WI38 (cell line): ENCODE data around the gene SERPINA6.

ENCODE experiments used
- H3K4me3 ChIP-seq: 2 replicates; pipeline ENCODE4 v1.5.1; 2011; ENCODE audit warnings: low read depth, mild to moderate bottlenecking, control low read depth, low read length
- TF ChIP-seq, protein P1 (sequence below): IDR thresholded peaks from 2 replicates; pipeline ENCODE4 v1.5.1; 2012; ENCODE audit warnings: low read depth, mild to moderate bottlenecking, control low read depth, low read length

The SERPINA6 gene

DNA sequence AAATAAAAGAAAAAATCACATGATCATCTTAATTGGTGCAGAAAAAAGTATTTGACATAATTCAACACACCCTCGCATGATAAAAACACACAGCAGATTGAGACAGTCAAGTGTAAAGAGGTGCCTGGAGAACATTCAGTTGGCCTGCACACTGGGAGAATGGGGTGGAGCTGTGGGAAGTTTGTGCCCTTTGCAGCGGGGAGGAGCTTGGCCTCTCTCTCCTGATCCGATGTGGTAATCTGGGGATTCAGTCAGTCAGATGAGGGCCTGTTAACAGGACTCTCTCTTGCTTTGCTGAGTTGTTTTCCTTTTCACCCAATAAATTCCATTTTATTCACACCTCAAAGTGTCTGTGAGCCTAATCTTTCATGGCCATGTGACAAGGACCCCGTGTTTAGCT, 5.9 kb downstream of the SERPINA6 start:
- TF ChIP-seq, protein P1, sequence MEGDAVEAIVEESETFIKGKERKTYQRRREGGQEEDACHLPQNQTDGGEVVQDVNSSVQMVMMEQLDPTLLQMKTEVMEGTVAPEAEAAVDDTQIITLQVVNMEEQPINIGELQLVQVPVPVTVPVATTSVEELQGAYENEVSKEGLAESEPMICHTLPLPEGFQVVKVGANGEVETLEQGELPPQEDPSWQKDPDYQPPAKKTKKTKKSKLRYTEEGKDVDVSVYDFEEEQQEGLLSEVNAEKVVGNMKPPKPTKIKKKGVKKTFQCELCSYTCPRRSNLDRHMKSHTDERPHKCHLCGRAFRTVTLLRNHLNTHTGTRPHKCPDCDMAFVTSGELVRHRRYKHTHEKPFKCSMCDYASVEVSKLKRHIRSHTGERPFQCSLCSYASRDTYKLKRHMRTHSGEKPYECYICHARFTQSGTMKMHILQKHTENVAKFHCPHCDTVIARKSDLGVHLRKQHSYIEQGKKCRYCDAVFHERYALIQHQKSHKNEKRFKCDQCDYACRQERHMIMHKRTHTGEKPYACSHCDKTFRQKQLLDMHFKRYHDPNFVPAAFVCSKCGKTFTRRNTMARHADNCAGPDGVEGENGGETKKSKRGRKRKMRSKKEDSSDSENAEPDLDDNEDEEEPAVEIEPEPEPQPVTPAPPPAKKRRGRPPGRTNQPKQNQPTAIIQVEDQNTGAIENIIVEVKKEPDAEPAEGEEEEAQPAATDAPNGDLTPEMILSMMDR = no peak
- H3K4me3 ChIP-seq = no peak overlapping the region

GRCh38 chr14:94316692-94317091, 6.4 kb downstream of the SERPINA6 start:
- no peak overlapping the region for H3K4me3 ChIP-seq
- TF ChIP-seq, protein P1 = no peak

DNA sequence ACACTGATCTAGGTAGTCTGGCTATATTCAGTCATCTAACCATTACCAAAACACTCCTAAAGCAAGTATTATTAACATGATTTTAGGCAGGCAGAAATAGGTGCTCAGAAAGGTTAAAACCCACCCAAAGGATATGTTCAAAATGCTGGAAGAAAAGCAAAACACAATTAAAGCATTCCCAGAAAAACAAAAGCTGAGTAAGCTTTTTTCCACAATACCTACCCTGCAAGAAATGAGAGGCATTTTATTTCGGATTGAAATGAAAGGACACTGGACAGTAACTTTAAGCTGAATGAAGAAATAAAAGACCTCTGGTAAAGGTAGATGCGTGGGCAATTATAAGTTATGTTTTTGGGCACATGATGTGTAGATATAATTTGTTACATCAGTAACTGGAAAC, 8.2 kb downstream of the SERPINA6 start:
- TF ChIP-seq, protein P1 = no peak
- H3K4me3 ChIP-seq = no peak overlapping the region

DNA sequence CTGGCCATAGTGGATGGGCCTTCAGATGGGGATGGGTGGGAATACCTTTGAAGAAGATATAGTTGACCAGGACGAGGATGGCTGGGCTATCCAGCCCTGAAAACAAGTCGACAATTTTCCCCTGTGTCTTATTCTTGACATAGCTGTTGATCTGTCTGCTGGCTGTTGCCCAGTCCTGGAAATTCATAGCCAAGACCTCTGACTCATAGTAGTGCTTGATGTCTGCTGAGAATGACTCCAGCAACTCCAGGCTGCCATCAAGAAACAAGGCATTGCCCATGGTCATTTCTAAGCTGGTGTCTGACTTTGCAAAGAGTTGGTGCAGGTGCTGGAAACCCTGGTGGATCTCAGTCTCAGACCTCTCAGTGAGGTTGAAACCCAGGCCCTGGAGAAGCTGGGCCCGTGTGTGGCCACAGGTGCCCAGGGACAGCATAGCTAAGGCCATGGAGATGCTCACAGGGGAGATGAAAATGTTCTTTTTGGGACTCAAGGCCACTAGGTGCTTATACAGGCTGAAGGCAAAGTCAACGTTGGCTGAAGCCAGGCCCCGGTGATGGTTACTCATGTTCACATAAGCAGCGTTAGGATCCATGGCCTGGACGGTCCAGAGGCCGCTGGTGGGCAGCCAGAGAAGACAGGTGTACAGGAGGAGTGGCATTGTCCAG, 9.0 kb downstream of the SERPINA6 start:
- no peak overlapping the region for H3K4me3 ChIP-seq
- TF ChIP-seq, protein P1 = no peak

- TF ChIP-seq, protein P1 = no peak
- H3K4me3 ChIP-seq = no peak overlapping the region
These were observed 10.5 kb downstream of the SERPINA6 start for GRCh38 chr14:94312481-94313246.

GRCh38 chr14:94310248-94310647, 12.9 kb downstream of the SERPINA6 start:
- TF ChIP-seq, protein P1 = no peak

GRCh38 chr14:94309721-94310120, 13.4 kb downstream of the SERPINA6 start:
- no peak overlapping the region for H3K4me3 ChIP-seq
- TF ChIP-seq, protein P1 = no peak

More at GRCh38 chr14:94310248-94310647, 12.9 kb downstream of the SERPINA6 start:
- H3K4me3 ChIP-seq = no peak overlapping the region
